ENCODE data around the gene POLK.
"Not testable (repeated sequence)": the region's sequence is repeated elsewhere in the genome, so short reads cannot be mapped to it uniquely, and the experiment has no call there.

The POLK gene

GRCh38 chr5:75471193-75471592 is 40.5 kb upstream of the POLK start:
- DNase-seq (ENCODE audit: low read depth): no peak
- TF ChIP-seq CTCF (IDR thresholded peaks at IDR 0.05; ENCODE audit: insufficient read depth, low read depth, low read length, missing control alignments): no peak
- no peak overlapping the region for H3K4me3 ChIP-seq (ENCODE audit: low read length)

- no peak overlapping the region for H3K4me3 ChIP-seq (ENCODE audit: low read length)
- no peak for TF ChIP-seq CTCF (IDR thresholded peaks at IDR 0.05; ENCODE audit: insufficient read depth, low read depth, low read length, missing control alignments)
- DNase-seq (ENCODE audit: low read depth): no peak
Measured at GRCh38 chr5:75472973-75473372, 38.7 kb upstream of the POLK start.

GRCh38 chr5:75473463-75473862 is 38.2 kb upstream of the POLK start:
- no peak for DNase-seq (ENCODE audit: low read depth)
- H3K4me3 ChIP-seq (ENCODE audit: low read length): no peak overlapping the region
- TF ChIP-seq CTCF (IDR thresholded peaks at IDR 0.05; ENCODE audit: insufficient read depth, low read depth, low read length, missing control alignments): no peak

GRCh38 chr5:75475364-75475763 is 36.3 kb upstream of the POLK start:
- DNase-seq (ENCODE audit: low read depth): no peak
- H3K4me3 ChIP-seq (ENCODE audit: low read length): no peak overlapping the region
- TF ChIP-seq CTCF (IDR thresholded peaks at IDR 0.05; ENCODE audit: insufficient read depth, low read depth, low read length, missing control alignments): no peak

- no peak for DNase-seq (ENCODE audit: low read depth)
- no peak for TF ChIP-seq CTCF (IDR thresholded peaks at IDR 0.05; ENCODE audit: insufficient read depth, low read depth, low read length, missing control alignments)
- H3K4me3 ChIP-seq (ENCODE audit: low read length): no peak overlapping the region
Measured at GRCh38 chr5:75481024-75481423, 30.7 kb upstream of the POLK start.

GRCh38 chr5:75482482-75482881 is 29.2 kb upstream of the POLK start:
- peak; percentile 29 for DNase-seq (ENCODE audit: low read depth)
- H3K4me3 ChIP-seq (ENCODE audit: low read length): no peak overlapping the region
- TF ChIP-seq CTCF (IDR thresholded peaks at IDR 0.05; ENCODE audit: insufficient read depth, low read depth, low read length, missing control alignments): peak; percentile 18

- no peak for DNase-seq (ENCODE audit: low read depth)
- no peak overlapping the region for H3K4me3 ChIP-seq (ENCODE audit: low read length)
- TF ChIP-seq CTCF (IDR thresholded peaks at IDR 0.05; ENCODE audit: insufficient read depth, low read depth, low read length, missing control alignments): no peak
Measured at GRCh38 chr5:75484605-75485004, 27.1 kb upstream of the POLK start.

- not testable (repeated sequence) for H3K4me3 ChIP-seq (ENCODE audit: low read length); DNase-seq (ENCODE audit: low read depth)
Measured at GRCh38 chr5:75489847-75490246, 21.8 kb upstream of the POLK start.
